ENCODE results near the gene HOXC6. TPM values are rescaled to one million over a fixed set of nuclear protein-coding genes. Genes with fewer than 3 reads are reported as not detected.
"Not testable (repeated sequence)": the region's sequence is repeated elsewhere in the genome, so short reads cannot be mapped to it uniquely, and the experiment has no call there.

The HOXC6 gene
- total RNA-seq, 1 donor from 2014 or later: 0.15 TPM

DNA sequence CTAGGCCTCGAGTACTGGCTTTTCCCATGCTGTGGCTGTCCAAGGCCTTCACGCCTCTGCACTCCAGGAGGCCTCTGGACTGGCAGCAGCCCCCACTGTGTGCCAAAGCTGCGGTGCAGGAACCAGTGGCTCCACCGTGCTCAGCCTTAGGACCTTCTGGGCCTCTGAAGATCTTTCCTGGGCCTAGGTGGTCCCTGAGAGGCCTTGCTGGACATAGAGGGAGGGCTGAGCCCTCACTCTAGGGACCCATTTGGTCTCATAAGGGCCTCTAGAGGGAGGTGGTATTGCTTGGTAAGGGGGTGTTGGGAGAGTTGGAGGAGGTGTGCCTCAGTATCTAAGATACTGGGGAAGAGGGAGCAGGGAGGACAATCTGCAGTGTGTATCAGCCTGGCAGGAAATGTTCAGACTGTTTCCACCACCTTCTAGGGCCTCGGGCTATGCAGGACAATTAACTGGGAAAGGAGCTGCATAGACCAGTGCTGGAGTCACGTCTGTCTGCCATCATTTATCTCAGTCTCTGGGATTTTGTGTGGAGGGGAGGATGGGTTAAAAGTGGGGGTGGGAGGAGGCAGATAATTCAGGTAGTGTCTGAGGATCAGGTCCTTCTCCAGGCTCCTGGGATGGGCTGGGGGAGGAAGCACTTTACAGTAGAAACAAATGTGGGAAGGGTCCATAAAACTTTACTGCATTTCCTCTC, 7.5 kb downstream of the HOXC6 start:
- ATAC-seq (no peak), DNase-seq (no peak)
- intact Hi-C loops (cut with micrococcal nuclease): no loop called here

GRCh38 chr12:54036620-54037359, 8.6 kb downstream of the HOXC6 start:
- intact Hi-C loops (cut with micrococcal nuclease): no loop called here
- ATAC-seq (no peak), DNase-seq (no peak)

- intact Hi-C loops (cut with micrococcal nuclease): no loop called here
- ATAC-seq: no peak
- DNase-seq: no peak
Measured at GRCh38 chr12:54037360-54038283, 9.4 kb downstream of the HOXC6 start.

- intact Hi-C loops (cut with micrococcal nuclease): no loop called here
- ATAC-seq: no peak
- no peak for DNase-seq
Measured at GRCh38 chr12:54038284-54038870, 10.1 kb downstream of the HOXC6 start.

DNA sequence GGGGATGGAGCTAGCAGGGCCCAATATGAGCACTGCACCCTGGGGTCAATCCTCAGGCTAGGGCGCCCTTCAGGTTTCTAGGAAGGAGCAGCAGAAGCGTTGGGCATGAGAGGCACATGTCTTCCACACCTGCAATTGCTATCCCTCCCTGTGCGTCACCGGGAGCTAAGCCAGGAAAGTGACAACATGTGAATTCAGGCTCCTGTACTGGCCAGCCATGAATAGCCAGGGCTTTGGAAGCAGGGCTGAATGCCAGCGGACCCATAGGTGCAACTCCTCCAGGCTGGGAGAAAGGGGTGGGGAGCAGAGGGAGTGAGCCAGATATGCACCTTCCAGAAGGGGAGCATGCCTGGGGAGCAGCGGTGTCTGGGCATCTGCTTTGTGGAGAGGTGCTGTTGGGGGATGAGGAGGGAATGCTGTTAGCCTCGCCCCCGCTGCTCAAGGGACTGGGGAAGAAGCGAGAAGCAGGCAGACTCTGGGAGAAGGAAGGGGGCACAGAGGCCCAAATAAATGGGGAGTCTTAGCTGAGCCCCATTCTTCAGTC, 10.7 kb downstream of the HOXC6 start:
- ATAC-seq (no peak), DNase-seq (no peak)
- intact Hi-C loops (cut with micrococcal nuclease): no loop called here

DNA sequence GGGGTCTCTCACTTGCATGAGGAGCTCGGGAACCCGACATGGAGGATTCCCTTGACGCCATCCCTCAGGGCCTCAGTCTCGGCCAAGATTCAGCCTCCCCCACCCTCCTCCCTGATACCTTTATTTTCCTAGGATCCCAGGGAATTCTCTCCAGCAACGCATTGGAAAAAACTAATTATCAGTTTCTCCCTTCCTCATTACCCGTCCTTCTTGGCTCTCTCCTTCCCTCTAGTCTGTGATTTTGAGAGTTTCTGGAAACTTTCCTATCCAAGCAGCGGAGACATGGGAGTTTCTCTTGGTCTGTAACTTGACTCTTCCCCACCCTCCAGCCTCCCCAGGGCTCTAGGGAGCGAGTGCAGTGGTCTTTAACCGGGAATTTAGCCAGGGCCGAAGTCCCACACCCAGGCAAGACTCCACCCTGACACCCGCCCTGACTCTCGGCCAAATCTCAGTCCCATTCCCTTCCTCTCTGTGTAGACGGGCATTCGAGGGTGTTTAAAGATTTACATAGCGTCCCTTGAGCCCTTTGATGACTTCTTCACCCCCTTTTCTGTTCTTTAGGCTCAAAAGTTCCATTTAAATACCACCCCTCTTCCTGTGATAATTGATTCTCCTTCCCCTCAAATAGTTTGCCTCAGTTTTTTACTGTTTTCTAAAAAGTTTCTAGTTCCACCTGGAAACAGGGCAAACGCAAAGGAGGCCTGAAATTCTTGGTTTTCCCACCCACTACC, 11.3 kb downstream of the HOXC6 start:
- DNase-seq (peak; percentile 41), ATAC-seq (peak; percentile 48)
- intact Hi-C loops (cut with micrococcal nuclease): no loop called here

DNA sequence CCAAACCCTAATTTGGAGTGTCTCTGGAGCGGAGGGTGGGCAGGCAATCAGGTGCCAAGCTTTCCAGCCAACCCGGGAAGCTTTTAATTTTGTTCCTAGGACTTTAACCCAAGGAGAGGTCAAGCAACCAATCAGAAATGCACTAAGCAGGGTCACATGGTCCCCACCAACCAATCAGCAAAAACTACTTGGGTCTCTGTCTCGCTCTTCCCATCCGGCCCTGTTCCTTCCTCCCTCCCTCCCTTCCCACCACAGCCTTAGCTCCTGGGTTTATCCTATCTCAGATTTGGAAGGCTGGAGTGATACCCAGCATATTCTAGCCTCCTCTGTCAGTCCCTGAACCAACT, 11.9 kb downstream of the HOXC6 start:
- intact Hi-C loops (cut with micrococcal nuclease): no loop called here
- ATAC-seq: no peak
- no peak for DNase-seq

DNA sequence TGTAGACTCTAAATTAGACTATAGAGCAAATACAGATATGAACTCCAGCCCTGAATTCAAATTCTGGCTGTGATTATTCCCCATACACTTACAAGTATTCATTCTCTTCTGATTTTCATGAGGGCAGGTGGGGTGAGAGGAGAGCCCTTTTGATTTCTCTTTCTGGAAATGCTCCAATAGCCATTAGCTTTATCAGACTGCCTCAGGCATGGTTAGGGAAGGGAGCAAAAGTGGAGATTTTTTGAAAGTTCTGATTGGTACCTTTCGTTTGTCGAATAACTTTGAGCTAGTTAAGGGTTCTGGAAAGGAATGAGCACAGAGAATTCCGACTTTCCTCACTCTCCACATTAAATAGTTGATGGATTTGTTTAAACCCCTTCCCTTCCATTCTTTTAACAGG, 12.4 kb downstream of the HOXC6 start:
- ATAC-seq: no peak

GRCh38 chr12:54041097-54041690, 13.0 kb downstream of the HOXC6 start:
- ATAC-seq (no peak), DNase-seq (no peak)
- intact Hi-C loops (cut with micrococcal nuclease): no loop called here

More for the DNA sequence above, 12.4 kb downstream of the HOXC6 start:
- intact Hi-C loops (cut with micrococcal nuclease): no loop called here
- no peak for DNase-seq

DNA sequence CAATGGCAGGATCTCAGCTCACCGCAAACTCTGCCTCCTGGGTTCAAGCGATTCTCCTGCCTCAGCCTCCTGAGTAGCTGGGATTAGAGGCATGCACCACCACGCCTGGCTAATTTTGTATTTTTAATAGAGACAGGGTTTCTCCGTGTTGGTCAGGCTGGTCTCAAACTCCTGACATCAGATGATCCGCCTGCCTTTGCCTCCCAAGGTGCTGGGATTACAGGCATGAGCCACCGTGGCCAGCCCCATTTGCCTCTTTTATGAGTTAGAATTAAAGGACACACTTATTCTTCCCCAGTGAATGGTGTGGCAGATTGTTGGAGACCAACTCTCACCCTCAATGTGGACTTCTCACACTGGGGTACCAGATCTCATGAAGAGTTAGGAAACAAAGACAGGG, 13.8 kb downstream of the HOXC6 start:
- ATAC-seq; intact Hi-C loops (cut with micrococcal nuclease); DNase-seq: not testable (repeated sequence)

GRCh38 chr12:54042970-54043853, 15.0 kb downstream of the HOXC6 start:
- intact Hi-C loops (cut with micrococcal nuclease): no loop called here
- DNase-seq (no peak), ATAC-seq (no peak)

- DNase-seq (no peak), ATAC-seq (no peak)
- intact Hi-C loops (cut with micrococcal nuclease): no loop called here
Measured at GRCh38 chr12:54044425-54045103, 16.3 kb downstream of the HOXC6 start.

- no peak for ATAC-seq
- DNase-seq: no peak
- intact Hi-C loops (cut with micrococcal nuclease): no loop called here
Measured at GRCh38 chr12:54045401-54045800, 17.2 kb downstream of the HOXC6 start.

DNA sequence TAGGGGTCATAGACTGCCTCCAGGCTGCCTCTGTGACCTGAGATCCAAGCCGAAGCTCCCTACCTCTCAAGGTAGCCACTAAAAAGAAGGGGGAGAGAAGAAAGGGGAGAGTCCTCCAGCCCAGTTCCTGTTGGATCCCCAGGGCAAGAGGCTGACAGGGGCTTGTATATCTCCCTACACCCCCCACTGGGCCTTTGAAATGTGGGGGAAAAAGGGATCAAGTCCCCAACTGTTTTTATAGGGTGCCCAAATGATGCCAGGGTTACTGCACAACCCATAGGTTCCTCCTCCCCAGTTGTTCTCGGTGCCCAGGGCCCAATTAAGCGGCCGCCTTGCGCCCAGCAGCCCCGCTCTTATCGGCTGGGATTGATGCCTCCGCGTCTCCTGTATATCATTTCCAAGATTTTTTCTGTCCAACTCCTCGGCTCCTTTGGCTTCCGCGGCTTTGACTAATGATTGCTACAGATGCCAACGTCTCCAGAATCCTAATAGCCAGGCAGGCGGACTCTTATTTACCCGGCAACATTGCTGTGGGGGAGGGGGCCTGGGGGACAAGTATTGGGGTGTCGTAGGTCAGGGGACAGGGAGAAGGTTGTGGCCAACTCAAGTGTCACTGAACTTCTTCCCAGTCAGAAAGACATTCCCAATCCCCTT, 17.8 kb downstream of the HOXC6 start:
- no peak for ATAC-seq
- intact Hi-C loops (cut with micrococcal nuclease): no loop called here
- no peak for DNase-seq

DNA sequence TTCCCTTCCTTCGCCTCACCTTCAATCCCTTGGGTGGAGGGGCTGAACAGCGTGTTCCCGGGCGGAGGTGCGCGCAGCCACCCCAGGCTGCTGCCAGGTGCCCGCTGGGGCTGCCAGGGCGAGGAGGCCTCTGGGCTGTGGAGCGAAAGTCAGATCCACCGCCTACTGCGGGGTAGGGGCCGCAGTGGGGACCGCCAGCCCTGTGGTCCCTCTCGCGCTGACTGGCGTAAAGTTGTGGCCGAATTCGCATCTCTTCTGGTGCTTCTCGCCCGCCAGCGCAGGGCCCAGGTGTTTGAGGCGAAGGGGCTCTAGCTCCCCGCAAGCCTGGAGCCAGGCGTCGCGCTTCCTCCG, 18.5 kb downstream of the HOXC6 start:
- intact Hi-C loops (cut with micrococcal nuclease): no loop called here
- ATAC-seq: no peak
- no peak for DNase-seq

- no peak for DNase-seq
- intact Hi-C loops (cut with micrococcal nuclease): no loop called here
- ATAC-seq: no peak
Measured at GRCh38 chr12:54047160-54047963, 19.1 kb downstream of the HOXC6 start.

Data from left ventricle myocardium superior (tissue), 1 donor.